HepG2 (cell line): ENCODE results near the gene APOL4.
"Not testable (repeated sequence)": the region's sequence is repeated elsewhere in the genome, so short reads cannot be mapped to it uniquely, and the experiment has no call there.

Experiments
- EEA1 ChIP-seq: sonication (generic); formaldehyde crosslinking; IDR thresholded peaks from 2 replicates; pipeline ENCODE4 v1.5.1; 2020; ENCODE audit warnings: mild to moderate bottlenecking, missing genetic modification reagents, borderline replicate concordance
- EED ChIP-seq: sonication (generic); formaldehyde crosslinking; IDR thresholded peaks from 2 replicates; pipeline ENCODE4 v1.5.0; 2020; ENCODE audit warnings: mild to moderate bottlenecking, missing genetic modification reagents
- ETV6 ChIP-seq: sonication (generic); formaldehyde crosslinking; conservative IDR thresholded peaks from 2 replicates; pipeline ENCODE4 v1.4.0; 2020; ENCODE audit warnings: missing genetic modification reagents
- EZH2 ChIP-seq: conservative IDR thresholded peaks from 2 replicates; pipeline ENCODE4 v1.6.1; 2012; ENCODE audit warnings: mild to moderate bottlenecking, low read depth, low read length, moderate library complexity
- ISL2 ChIP-seq: sonication (generic); formaldehyde crosslinking; IDR thresholded peaks from 2 replicates; pipeline ENCODE4 v1.5.0; 2020; ENCODE audit warnings: missing genetic modification reagents
- TAF1 ChIP-seq: sonication (generic); formaldehyde crosslinking; IDR thresholded peaks from 2 replicates; pipeline ENCODE4 v1.4.0; 2020; ENCODE audit warnings: missing genetic modification reagents
- U2AF1 ChIP-seq: fragments of 200-400 bp; formaldehyde crosslinking; optimal IDR thresholded peaks from 2 replicates; pipeline ENCODE3; 2017; ENCODE audit warnings: mild to moderate bottlenecking, low read depth, low read length
- YY1 ChIP-seq: IDR thresholded peaks from 2 replicates; pipeline ENCODE4 v1.6.1; 2011; ENCODE audit warnings: low read length, low read depth, moderate library complexity, mild to moderate bottlenecking; ENCODE audit not compliant: insufficient read depth, insufficient replicate concordance
- ZNF274 ChIP-seq: sonication (generic); formaldehyde crosslinking; IDR thresholded peaks from 2 replicates; pipeline ENCODE4 v1.5.1; 2020; ENCODE audit warnings: mild to moderate bottlenecking, missing genetic modification reagents
- ZNF629 ChIP-seq: sonication (generic); formaldehyde crosslinking; conservative IDR thresholded peaks from 2 replicates; pipeline ENCODE4 v1.5.0; 2020; ENCODE audit warnings: missing genetic modification reagents
- TF ChIP-seq, protein P1 (sequence below): IDR thresholded peaks from 2 replicates; pipeline ENCODE4 v1.6.1; 2018; ENCODE audit warnings: missing genetic modification reagents, mild to moderate bottlenecking, missing compliant biosample characterization
- TF ChIP-seq, protein P2 (sequence below): sonication (generic); formaldehyde crosslinking; IDR thresholded peaks from 2 replicates; pipeline ENCODE4 v1.5.0; 2020; ENCODE audit warnings: mild to moderate bottlenecking, missing genetic modification reagents, moderate library complexity

DNA sequence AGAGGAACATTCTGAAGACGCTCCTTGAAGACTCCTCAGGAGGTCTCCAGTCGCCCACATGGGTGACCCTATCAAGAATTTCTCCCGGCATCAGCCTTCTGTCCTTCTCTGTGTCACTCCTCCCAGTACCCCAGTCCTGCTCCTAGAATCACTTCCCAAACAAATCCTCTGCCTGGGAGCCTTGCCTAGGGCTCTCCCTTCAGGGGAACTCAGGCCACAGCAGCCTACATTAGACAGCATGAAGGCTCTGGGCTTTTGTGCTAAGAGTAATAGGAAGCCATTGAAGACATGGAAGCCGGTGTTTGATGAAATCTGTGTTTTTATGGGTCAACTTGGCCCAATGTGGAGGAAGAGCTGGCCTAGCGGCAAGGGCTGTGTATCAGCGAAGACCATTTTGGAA, 13.7 kb downstream of the APOL4 start:
- TF ChIP-seq YY1; EEA1 (CRISPR knock-in tag); U2AF1; ISL2 (CRISPR knock-in tag); EED (CRISPR knock-in tag); TAF1; EZH2; ETV6 (CRISPR knock-in tag); ZNF274 (CRISPR knock-in tag); ZNF629 (CRISPR knock-in tag): not testable (repeated sequence)
- TF ChIP-seq, protein P1, sequence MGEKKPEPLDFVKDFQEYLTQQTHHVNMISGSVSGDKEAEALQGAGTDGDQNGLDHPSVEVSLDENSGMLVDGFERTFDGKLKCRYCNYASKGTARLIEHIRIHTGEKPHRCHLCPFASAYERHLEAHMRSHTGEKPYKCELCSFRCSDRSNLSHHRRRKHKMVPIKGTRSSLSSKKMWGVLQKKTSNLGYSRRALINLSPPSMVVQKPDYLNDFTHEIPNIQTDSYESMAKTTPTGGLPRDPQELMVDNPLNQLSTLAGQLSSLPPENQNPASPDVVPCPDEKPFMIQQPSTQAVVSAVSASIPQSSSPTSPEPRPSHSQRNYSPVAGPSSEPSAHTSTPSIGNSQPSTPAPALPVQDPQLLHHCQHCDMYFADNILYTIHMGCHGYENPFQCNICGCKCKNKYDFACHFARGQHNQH, result not testable (repeated sequence)
- TF ChIP-seq, protein P2, sequence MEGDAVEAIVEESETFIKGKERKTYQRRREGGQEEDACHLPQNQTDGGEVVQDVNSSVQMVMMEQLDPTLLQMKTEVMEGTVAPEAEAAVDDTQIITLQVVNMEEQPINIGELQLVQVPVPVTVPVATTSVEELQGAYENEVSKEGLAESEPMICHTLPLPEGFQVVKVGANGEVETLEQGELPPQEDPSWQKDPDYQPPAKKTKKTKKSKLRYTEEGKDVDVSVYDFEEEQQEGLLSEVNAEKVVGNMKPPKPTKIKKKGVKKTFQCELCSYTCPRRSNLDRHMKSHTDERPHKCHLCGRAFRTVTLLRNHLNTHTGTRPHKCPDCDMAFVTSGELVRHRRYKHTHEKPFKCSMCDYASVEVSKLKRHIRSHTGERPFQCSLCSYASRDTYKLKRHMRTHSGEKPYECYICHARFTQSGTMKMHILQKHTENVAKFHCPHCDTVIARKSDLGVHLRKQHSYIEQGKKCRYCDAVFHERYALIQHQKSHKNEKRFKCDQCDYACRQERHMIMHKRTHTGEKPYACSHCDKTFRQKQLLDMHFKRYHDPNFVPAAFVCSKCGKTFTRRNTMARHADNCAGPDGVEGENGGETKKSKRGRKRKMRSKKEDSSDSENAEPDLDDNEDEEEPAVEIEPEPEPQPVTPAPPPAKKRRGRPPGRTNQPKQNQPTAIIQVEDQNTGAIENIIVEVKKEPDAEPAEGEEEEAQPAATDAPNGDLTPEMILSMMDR (CRISPR knock-in tag), result not testable (repeated sequence)
